GDM1 (cell line): ENCODE results near the gene RAET1G.
"Not testable (repeated sequence)": the region's sequence is repeated elsewhere in the genome, so short reads cannot be mapped to it uniquely, and the experiment has no call there.

Experiments
- DNase-seq: peaks from one replicate; lab custom pipeline; 2025; lab: John Stamatoyannopoulos, UW

RAET1G gene

GRCh38 chr6:149934249-149935156 is 11.6 kb upstream of the RAET1G start:
- peak; percentile 26 for DNase-seq

- DNase-seq: no peak
These were observed 10.5 kb upstream of the RAET1G start for GRCh38 chr6:149933461-149933860.

GRCh38 chr6:149933036-149933435 is 10.1 kb upstream of the RAET1G start:
- no peak for DNase-seq

- no peak for DNase-seq
These were observed 8.6 kb upstream of the RAET1G start for GRCh38 chr6:149931501-149931900.

GRCh38 chr6:149929422-149929821 is 6.5 kb upstream of the RAET1G start:
- no peak for DNase-seq

- DNase-seq: not testable (repeated sequence)
These were observed 4.1 kb upstream of the RAET1G start for GRCh38 chr6:149927025-149927424.

- peak; percentile 48 for DNase-seq
These were observed 3.3 kb upstream of the RAET1G start for GRCh38 chr6:149925974-149926777.

GRCh38 chr6:149925253-149925973 is 2.5 kb upstream of the RAET1G start:
- no peak for DNase-seq

GRCh38 chr6:149924933-149925252 is 2.0 kb upstream of the RAET1G start:
- no peak for DNase-seq

- no peak for DNase-seq
These were observed 1.4 kb upstream of the RAET1G start for GRCh38 chr6:149924206-149924932.

GRCh38 chr6:149923327-149923986 is 536 bp upstream of the RAET1G start:
- no peak for DNase-seq

- not testable (repeated sequence) for DNase-seq
These were observed 830 bp downstream of the RAET1G start for GRCh38 chr6:149922091-149922490.

- no peak for DNase-seq
These were observed 1.6 kb downstream of the RAET1G start for GRCh38 chr6:149921361-149921760.

GRCh38 chr6:149919834-149920225 is 3.1 kb downstream of the RAET1G start:
- no peak for DNase-seq

GRCh38 chr6:149919126-149919833 is 3.6 kb downstream of the RAET1G start:
- not testable (repeated sequence) for DNase-seq

- DNase-seq: no peak
These were observed 4.6 kb downstream of the RAET1G start for GRCh38 chr6:149918151-149918905.

GRCh38 chr6:149917679-149918078 is 5.2 kb downstream of the RAET1G start:
- no peak for DNase-seq

GRCh38 chr6:149915970-149916865 is 6.7 kb downstream of the RAET1G start:
- no peak for DNase-seq
